OCI-LY7 (cell line): ENCODE data around the gene CES4A. TPM values are rescaled to one million over a fixed set of nuclear protein-coding genes. Genes with fewer than 3 reads are reported as not detected.

Experiments
- BruUV-seq: library from RNA; stranded (reverse); fragments of 400-500 nt; replicated peaks from 2 replicates; lab custom pipeline; 2021; lab: Mats Ljungman, UMichigan
- CTCF ChIA-PET: fragments of 300-600 bp; sonication (Branson Sonifier 250); formaldehyde crosslinking; loops from one replicate; lab custom pipeline; 2022; ENCODE audit warnings: antibody characterized with exemption; ENCODE audit not compliant: unreplicated experiment; lab: Charles Lee
- POLR2A ChIA-PET: fragments of 300-600 bp; sonication (Branson Sonifier 250); formaldehyde crosslinking; loops from one replicate; lab custom pipeline; 2022; ENCODE audit warnings: antibody characterized with exemption; lab: Charles Lee
- DNase-seq: peaks from one replicate; pipeline ENCODE4 v3.0.0-alpha.2; 2015; ENCODE audit warnings: low spot score
- H2AFZ ChIP-seq: fragments of 200-600 bp; sonication (generic), shearing (Covaris generic); 2 replicates; pipeline ENCODE4 v1.6.1; 2014; ENCODE audit warnings: mild to moderate bottlenecking, antibody characterized with exemption, low read length, moderate library complexity
- H3K27ac ChIP-seq: fragments of 200-600 bp; sonication (generic); 2 replicates; pipeline ENCODE4 v1.5.1; 2014; ENCODE audit warnings: mixed run types, low read depth, mild to moderate bottlenecking, moderate library complexity, low read length, inconsistent platforms; ENCODE audit not compliant: poor library complexity, severe bottlenecking
- H3K36me3 ChIP-seq: fragments of 200-600 bp; sonication (generic); 2 replicates; pipeline ENCODE4 v1.6.1; 2014; ENCODE audit warnings: mild to moderate bottlenecking, antibody characterized with exemption, low read length, moderate library complexity, mixed read lengths; ENCODE audit not compliant: insufficient read depth
- H3K4me1 ChIP-seq: fragments of 200-600 bp; sonication (generic); 2 replicates; pipeline ENCODE4 v1.5.1; 2014; ENCODE audit warnings: mild to moderate bottlenecking, low read length; ENCODE audit not compliant: insufficient read depth, poor library complexity, severe bottlenecking
- H3K4me2 ChIP-seq: fragments of 200-600 bp; sonication (generic); 2 replicates; pipeline ENCODE4 v1.6.1; 2014; ENCODE audit warnings: mild to moderate bottlenecking, low read length
- H3K4me3 ChIP-seq: fragments of 200-600 bp; sonication (generic); 2 replicates; pipeline ENCODE4 v1.5.1; 2014; ENCODE audit warnings: mild to moderate bottlenecking, low read depth, low read length; ENCODE audit not compliant: poor library complexity, severe bottlenecking
- H3K79me2 ChIP-seq: fragments of 200-600 bp; sonication (generic); 2 replicates; pipeline ENCODE4 v1.6.1; 2016; ENCODE audit warnings: low read depth, mild to moderate bottlenecking, low read length, moderate library complexity, mixed read lengths; ENCODE audit not compliant: insufficient read depth
- H3K9me2 ChIP-seq: fragments of 200-600 bp; sonication (generic); 2 replicates; pipeline ENCODE4 v1.6.1; 2016; ENCODE audit warnings: mild to moderate bottlenecking, low read length, mixed read lengths; ENCODE audit not compliant: insufficient read depth
- H3K9me3 ChIP-seq: fragments of 200-600 bp; sonication (generic); 2 replicates; pipeline ENCODE4 v1.6.1; 2014; ENCODE audit warnings: mild to moderate bottlenecking, mixed run types, low read length, mixed read lengths
- H4K20me1 ChIP-seq: fragments of 200-600 bp; sonication (generic); 2 replicates; pipeline ENCODE4 v1.6.1; 2014; ENCODE audit warnings: mild to moderate bottlenecking, antibody characterized with exemption, low read length, moderate library complexity, mixed read lengths; ENCODE audit not compliant: insufficient read depth
- CTCF ChIP-seq: fragments of 200-600 bp; sonication (generic); conservative IDR thresholded peaks from 2 replicates; pipeline ENCODE4 v1.5.1; 2014; ENCODE audit warnings: mild to moderate bottlenecking, antibody characterized with exemption, low read length, moderate library complexity, mixed read lengths
- EZH2phosphoT487 ChIP-seq: fragments of 200-600 bp; sonication (generic); IDR thresholded peaks from 2 replicates; pipeline ENCODE4 v1.6.1; 2018; ENCODE audit warnings: low read depth, borderline replicate concordance, mild to moderate bottlenecking, mixed run types, antibody characterized with exemption, low read length, moderate library complexity, mixed read lengths
- intact Hi-C: fragments of 100-400 bp; cut with micrococcal nuclease; formaldehyde crosslinking; loops from one replicate; pipeline ENCODE4 v1.10.0; 2022; ENCODE audit not compliant: unreplicated experiment
- total RNA-seq, 2 experiments: library from RNA; depleted of rRNA in 1 of 2; stranded (reverse); fragments of >200 nt in 1 of 2; shearing (Covaris generic) in 1 of 2; gene quantifications; 2 replicates each; pipeline ENCODE4 v1.2.3, GENCODE V29; 2014 to 2022

Gene CES4A
- total RNA-seq, 2 experiments from 2014 or later, result 0.38 to 0.47 TPM

GRCh38 chr16:67024384-67025209, 36.2 kb downstream of the CES4A start:
- CTCF ChIA-PET, result no interaction called here
- peaks cover 20% of the 10 kb centered on the region for H3K4me1 ChIP-seq
- BruUV-seq, result no TSS peak
- POLR2A ChIA-PET, result no interaction called here
- no peaks in the 10 kb centered on the region for H3K9me3 ChIP-seq
- no peak overlapping the region for H3K27ac ChIP-seq
- DNase-seq, result no peak
- H3K4me3 ChIP-seq, result no peak overlapping the region
- no peaks in the 10 kb centered on the region for H4K20me1 ChIP-seq
- H3K4me2 ChIP-seq, result no peak overlapping the region
- H3K36me3 ChIP-seq, result no peaks in the 10 kb centered on the region
- H3K79me2 ChIP-seq, result no peaks in the 10 kb centered on the region
- no peaks in the 10 kb centered on the region for H3K9me2 ChIP-seq
- no peak overlapping the region for H2AFZ ChIP-seq
- intact Hi-C loops, result no loop called here
- no peak for TF ChIP-seq EZH2phosphoT487
- TF ChIP-seq CTCF, result no peak

- DNase-seq, result no peak
- intact Hi-C loops, result no loop called here
- Histone ChIP-seq H3K79me2 (peaks cover 4% of the 10 kb centered on the region; the same call in 1 of the 2 replicates), H3K4me3 (no peak overlapping the region), H3K4me1 (peaks cover 20% of the 10 kb centered on the region), H3K9me3 (no peaks in the 10 kb centered on the region), H3K36me3 (peaks cover 2% of the 10 kb centered on the region; the same call in 1 of the 2 replicates), H3K27ac (no peak overlapping the region), H3K9me2 (no peaks in the 10 kb centered on the region), H2AFZ (no peak overlapping the region), H3K4me2 (no peak overlapping the region), H4K20me1 (peaks cover 2% of the 10 kb centered on the region; the same call in 1 of the 2 replicates)
- BruUV-seq, result no TSS peak
- ChIA-PET POLR2A (no interaction called here), CTCF (no interaction called here)
- TF ChIP-seq CTCF, result no peak
These were observed 36.8 kb downstream of the CES4A start for GRCh38 chr16:67025210-67025550.

- TF ChIP-seq EZH2phosphoT487 (no peak), CTCF (no peak)
- DNase-seq, result no peak
- H3K9me2 ChIP-seq, result no peaks in the 10 kb centered on the region
- peaks cover 18% of the 10 kb centered on the region; the same call in 1 of the 2 replicates for H3K79me2 ChIP-seq
- no peak overlapping the region for H3K4me3 ChIP-seq
- intact Hi-C loops, result no loop called here
- peaks cover 10% of the 10 kb centered on the region; the same call in 1 of the 2 replicates for H4K20me1 ChIP-seq
- H3K36me3 ChIP-seq, result peaks cover 16% of the 10 kb centered on the region
- no peak overlapping the region for H3K4me2 ChIP-seq
- no peak overlapping the region for H3K27ac ChIP-seq
- CTCF ChIA-PET, result no interaction called here
- peaks cover 25% of the 10 kb centered on the region for H3K4me1 ChIP-seq
- H3K9me3 ChIP-seq, result no peaks in the 10 kb centered on the region
- no peak overlapping the region for H2AFZ ChIP-seq
- BruUV-seq, result no TSS peak
- POLR2A ChIA-PET, result interaction anchor here (0.5 to 0.9 kb wide), 2 partner anchors 11 to 72 kb away, joined by 3 read pairs; no protein-coding TSS in a partner anchor
These were observed 38.2 kb downstream of the CES4A start for GRCh38 chr16:67026570-67026969.
